HFF-Myc (cell line): ENCODE results near the gene OR12D1.
"Not testable (repeated sequence)": the region's sequence is repeated elsewhere in the genome, so short reads cannot be mapped to it uniquely, and the experiment has no call there.

Source experiments
- DNase-seq: peaks from one replicate; pipeline ENCODE4 v3.0.0-alpha.2; 2011; ENCODE audit warnings: low read depth; ENCODE audit errors: extremely low read depth
- H3K4me3 ChIP-seq: replicated peaks from 2 replicates; pipeline ENCODE4 v1.5.1; 2011; ENCODE audit warnings: low read depth, mild to moderate bottlenecking, control low read depth, low read length
- CTCF ChIP-seq: IDR thresholded peaks from 2 replicates; pipeline ENCODE4 v1.5.1; 2012; ENCODE audit warnings: mild to moderate bottlenecking, low read depth, low read length, control low read depth; ENCODE audit errors: missing control alignments

The OR12D1 gene

DNA sequence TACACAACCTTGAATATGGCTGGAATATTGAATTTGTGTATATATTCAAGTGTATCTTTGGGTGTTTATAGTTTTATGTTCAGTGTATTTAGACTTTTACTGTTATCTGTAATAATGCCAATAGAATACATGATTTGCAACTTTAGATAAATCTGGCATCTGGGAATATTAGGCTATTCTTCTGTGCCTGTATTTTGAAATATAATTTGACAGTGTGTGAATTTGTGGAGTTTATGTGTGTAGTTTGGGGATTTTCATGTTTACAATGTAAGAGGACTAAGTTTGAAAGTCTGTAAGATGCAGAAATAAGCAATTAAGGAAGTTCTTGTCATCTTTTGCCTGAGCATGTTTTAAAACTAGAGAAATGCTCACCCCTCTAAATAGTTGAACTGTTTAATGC lies 24.3 kb downstream of the OR12D1 start, which contains the start of gene OR10C1:
TSS of gene OR10C1 (plus strand) at position 301 of the 400 bp plus-strand sequence. CDS start 710 bp downstream, outside the sequence.
- DNase-seq = no peak
- H3K4me3 ChIP-seq = no peak within 1 kb of the TSS
- TF ChIP-seq CTCF = no peak

DNA sequence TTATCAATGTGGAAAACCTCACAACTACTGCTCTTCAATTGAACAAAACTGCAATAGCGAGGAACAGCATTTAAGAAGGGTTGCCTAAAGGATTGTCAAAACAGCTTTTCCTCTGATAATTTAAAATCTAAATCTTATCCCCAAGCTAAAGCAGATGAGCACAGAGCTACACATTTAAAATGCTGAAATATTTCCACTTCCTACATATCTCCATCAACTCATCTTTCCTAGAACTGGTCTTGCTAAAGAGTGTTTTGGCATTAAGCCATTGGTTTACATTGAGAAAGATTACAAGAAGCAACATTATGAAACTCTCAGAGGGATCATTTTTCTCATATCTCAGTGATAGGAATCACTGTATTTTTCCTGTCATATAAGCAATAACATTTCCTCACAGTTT lies 28.0 kb downstream of the OR12D1 start:
- no peak overlapping the region for H3K4me3 ChIP-seq
- no peak for TF ChIP-seq CTCF
- DNase-seq = no peak

- H3K4me3 ChIP-seq, DNase-seq: not testable (repeated sequence)
Observed at GRCh38 chr6:29444031-29444430, 29.3 kb downstream of the OR12D1 start.

DNA sequence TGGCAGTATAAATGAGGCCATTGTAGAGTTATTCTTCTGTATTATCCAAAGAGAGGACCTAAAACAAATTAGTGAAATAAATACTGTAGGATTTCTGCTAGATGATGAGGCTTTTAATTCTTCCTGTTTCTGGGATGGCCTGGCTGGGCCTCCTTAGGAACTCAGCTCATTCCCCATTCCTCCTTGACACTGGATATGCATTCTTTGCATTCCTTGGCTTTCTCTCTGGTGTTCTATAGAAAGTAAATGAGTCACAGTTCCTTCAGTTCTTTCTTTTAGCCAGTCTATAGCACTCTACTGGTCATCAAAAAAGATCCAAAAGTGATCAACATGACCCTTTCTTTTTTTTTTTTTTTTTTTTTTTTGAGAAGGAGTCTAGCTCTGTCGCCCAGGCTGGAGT lies 32.9 kb downstream of the OR12D1 start:
- H3K4me3 ChIP-seq = no peak overlapping the region
- no peak for DNase-seq
- TF ChIP-seq CTCF = no peak

DNA sequence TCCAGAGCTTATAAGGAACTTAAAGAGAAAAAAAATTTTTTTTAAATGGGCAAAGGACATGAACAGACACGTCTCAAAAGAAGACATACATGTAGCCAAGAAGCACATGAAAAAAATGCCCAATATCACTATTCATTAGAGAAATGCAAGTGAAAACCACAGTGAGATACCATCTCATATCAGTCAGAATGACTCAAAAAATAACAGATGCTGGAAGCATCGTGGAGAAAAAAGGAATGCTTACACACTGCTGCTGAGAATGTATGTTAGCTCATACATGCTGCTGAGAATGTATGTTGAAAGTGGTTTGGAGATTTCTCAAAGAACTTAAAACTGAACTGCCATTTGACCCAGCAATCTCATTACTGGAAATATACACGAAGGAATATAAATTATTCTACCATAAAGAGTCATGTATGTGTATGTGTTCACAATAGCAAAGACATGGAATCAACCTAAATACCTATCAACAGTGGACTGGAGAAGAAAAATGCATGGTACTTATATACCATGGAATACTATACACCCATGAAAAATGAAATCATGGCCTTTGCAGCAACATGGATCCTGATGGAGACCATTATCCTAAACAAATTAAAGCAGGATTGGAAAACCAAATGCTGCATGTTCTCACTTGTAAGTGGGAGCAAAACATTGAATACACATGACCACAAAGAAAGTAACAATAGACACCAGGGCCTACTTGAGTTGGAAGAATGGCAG lies 36.9 kb downstream of the OR12D1 start:
- DNase-seq = no peak

GRCh38 chr6:29456971-29457370 lies 42.2 kb downstream of the OR12D1 start, which contains the start of the genes OR11A1 and OR2H1:
Gene OR11A1, minus strand, starts transcription at chr6:29457071. Its CDS starts 29,430 bp downstream, at chr6:29427641.
Gene OR2H1, plus strand, starts transcription at chr6:29457155. Its CDS starts 4,615 bp downstream, at chr6:29461770.
- no peak for DNase-seq
- H3K4me3 ChIP-seq = no peak within 1 kb of the TSS
- TF ChIP-seq CTCF = no peak

More for the DNA sequence above, 36.9 kb downstream of the OR12D1 start:
- TF ChIP-seq CTCF = no peak
- no peak overlapping the region for H3K4me3 ChIP-seq

DNA sequence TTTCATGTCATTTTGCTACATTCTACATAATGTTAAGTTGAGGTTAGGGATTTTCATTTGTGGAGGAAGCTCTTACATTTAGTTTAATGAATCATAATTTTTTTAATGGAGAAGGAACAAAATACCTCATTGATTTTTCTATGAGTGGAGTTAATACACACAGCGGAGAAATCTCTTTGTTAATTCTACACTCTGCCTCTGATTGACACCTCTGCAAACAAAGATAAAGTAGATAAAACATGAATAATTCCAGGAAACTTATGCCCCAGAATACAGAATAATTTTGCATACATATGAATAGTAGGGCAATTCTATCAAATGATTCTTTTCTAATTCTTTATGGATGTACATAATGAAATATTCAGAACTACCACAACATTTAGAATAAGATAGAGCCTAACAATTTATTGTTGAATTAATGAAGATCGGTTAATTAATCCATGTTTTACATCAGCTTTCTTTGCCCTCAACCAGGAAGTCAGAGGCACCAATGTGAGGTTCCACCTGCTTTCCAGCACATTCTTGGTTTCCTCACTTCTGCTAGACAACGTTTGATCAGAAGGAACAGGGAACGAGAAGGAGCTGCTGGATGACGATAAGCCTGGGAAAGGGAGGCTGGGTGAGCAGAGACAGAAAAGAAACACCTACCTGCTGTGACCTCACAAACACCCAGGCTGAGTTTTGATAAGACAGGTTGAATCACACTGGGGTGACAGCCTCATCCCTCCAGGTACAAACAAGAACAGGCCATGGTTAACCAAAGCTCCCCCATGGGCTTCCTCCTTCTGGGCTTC lies 46.5 kb downstream of the OR12D1 start:
- no peak for TF ChIP-seq CTCF
- no peak overlapping the region for H3K4me3 ChIP-seq
- no peak for DNase-seq
